Esophagus squamous epithelium (tissue), 4 donors: Measurements from ENCODE around the gene DUSP22.

ENCODE experiments used
- POLR2A ChIP-seq, 4 donors: fragments of 450-650 bp; IDR thresholded peaks; one replicate each; pipeline ENCODE4 v1.6.1; 2017; ENCODE audit warnings: antibody characterized with exemption in 4 of 4, mild to moderate bottlenecking in 4 of 4, moderate library complexity in 3 of 4
- TF ChIP-seq, protein P1 (sequence below), 6 experiments: fragments of 450-650 bp in 4 of 6; fragments of 200-600 bp in 2 of 6; sonication (generic) in 2 of 6; IDR thresholded peaks; one replicate each; pipeline ENCODE4 v1.5.1; 2016 to 2019; ENCODE audit warnings: antibody characterized with exemption in 6 of 6, mild to moderate bottlenecking in 4 of 6, moderate library complexity in 4 of 6

DNA sequence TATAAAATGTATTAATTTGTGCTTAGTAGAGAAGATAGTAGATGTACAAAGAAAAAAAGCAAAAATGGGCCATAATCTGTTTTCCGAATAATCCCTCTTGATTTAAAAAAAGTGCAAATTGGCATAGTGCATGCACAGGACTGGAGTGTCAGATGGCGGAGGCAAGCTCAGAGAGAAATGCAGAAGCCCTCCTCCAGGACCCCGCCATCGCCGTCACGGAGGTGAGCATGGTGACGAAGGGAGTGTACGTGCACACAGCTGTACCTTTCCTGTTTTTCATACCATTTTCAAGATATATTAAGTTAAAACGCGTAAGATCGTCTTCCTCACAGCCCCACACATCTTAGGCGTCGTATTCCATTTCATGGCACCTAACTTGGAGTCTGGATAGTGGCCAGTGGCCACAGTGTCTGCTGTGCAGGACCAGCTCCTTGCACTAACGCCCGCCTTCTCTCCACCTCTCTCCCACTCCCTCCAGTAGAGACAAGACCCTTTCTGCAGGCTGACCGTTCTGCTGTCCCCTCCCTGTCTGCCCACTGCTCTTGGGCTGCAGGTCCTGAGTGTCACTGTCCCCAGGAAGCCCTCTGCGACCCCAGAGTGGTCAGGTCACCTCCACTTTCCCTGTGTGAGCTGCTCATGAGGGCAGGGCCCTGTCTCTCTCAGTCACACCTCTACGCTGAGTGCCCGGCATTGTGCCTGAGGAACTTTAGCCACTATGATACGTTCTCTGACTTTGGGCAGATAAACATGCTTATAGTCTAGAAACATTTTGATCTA lies 9.8 kb downstream of the DUSP22 start:
- TF ChIP-seq POLR2A (IDR thresholded peaks at IDR 0.05), result no peak
- TF ChIP-seq, protein P1, sequence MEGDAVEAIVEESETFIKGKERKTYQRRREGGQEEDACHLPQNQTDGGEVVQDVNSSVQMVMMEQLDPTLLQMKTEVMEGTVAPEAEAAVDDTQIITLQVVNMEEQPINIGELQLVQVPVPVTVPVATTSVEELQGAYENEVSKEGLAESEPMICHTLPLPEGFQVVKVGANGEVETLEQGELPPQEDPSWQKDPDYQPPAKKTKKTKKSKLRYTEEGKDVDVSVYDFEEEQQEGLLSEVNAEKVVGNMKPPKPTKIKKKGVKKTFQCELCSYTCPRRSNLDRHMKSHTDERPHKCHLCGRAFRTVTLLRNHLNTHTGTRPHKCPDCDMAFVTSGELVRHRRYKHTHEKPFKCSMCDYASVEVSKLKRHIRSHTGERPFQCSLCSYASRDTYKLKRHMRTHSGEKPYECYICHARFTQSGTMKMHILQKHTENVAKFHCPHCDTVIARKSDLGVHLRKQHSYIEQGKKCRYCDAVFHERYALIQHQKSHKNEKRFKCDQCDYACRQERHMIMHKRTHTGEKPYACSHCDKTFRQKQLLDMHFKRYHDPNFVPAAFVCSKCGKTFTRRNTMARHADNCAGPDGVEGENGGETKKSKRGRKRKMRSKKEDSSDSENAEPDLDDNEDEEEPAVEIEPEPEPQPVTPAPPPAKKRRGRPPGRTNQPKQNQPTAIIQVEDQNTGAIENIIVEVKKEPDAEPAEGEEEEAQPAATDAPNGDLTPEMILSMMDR (IDR thresholded peaks at IDR 0.05), result no peak
